Measurements from ENCODE around the gene VMP1.

- TF ChIP-seq CTCF (IDR thresholded peaks at IDR 0.05; ENCODE audit: low read depth, low read length, missing input control): peak; percentile 40
- no peak for TF ChIP-seq SP1 (IDR thresholded peaks at IDR 0.05)
- TF ChIP-seq RXRA (IDR thresholded peaks at IDR 0.05): no peak
- TF ChIP-seq MAX (IDR thresholded peaks at IDR 0.05): no peak
- TF ChIP-seq REST (IDR thresholded peaks at IDR 0.05): no peak
- TF ChIP-seq ZBTB33 (IDR thresholded peaks at IDR 0.05): no peak
Observed at GRCh38 chr17:59746849-59747445, 39.5 kb downstream of the VMP1 start.

Measured in liver (tissue), 3 donors.